Kidney glomerular epithelial cell (primary cell): ENCODE data around the gene HSD17B4.
"Not testable (repeated sequence)": the region's sequence is repeated elsewhere in the genome, so short reads cannot be mapped to it uniquely, and the experiment has no call there.

Experiments
- DNase-seq: peaks from one replicate; lab custom pipeline; 2025; lab: John Stamatoyannopoulos, UW

HSD17B4 gene

GRCh38 chr5:119480629-119481028 lies 28.3 kb downstream of the HSD17B4 start:
- DNase-seq, result not testable (repeated sequence)

- no peak for DNase-seq
Observed at GRCh38 chr5:119483155-119483554, 30.9 kb downstream of the HSD17B4 start.

- DNase-seq, result no peak
Observed at GRCh38 chr5:119484884-119485283, 32.6 kb downstream of the HSD17B4 start.

- DNase-seq, result no peak
Observed at GRCh38 chr5:119501671-119502179, 49.4 kb downstream of the HSD17B4 start.

GRCh38 chr5:119503939-119504338 lies 51.6 kb downstream of the HSD17B4 start:
- not testable (repeated sequence) for DNase-seq

- DNase-seq, result no peak
Observed at GRCh38 chr5:119512277-119512676, 60.0 kb downstream of the HSD17B4 start.

- no peak for DNase-seq
Observed at GRCh38 chr5:119515192-119515591, 62.9 kb downstream of the HSD17B4 start.

GRCh38 chr5:119517115-119517514 lies 64.8 kb downstream of the HSD17B4 start:
- DNase-seq, result not testable (repeated sequence)

- DNase-seq, result no peak
Observed at GRCh38 chr5:119521232-119521631, 68.9 kb downstream of the HSD17B4 start.

GRCh38 chr5:119522841-119523240 lies 70.5 kb downstream of the HSD17B4 start:
- no peak for DNase-seq

GRCh38 chr5:119524485-119524884 lies 72.2 kb downstream of the HSD17B4 start:
- DNase-seq, result no peak

GRCh38 chr5:119527351-119527750 lies 75.1 kb downstream of the HSD17B4 start:
- DNase-seq, result peak; percentile 7

GRCh38 chr5:119529811-119530210 lies 77.5 kb downstream of the HSD17B4 start:
- DNase-seq, result no peak

GRCh38 chr5:119532637-119533036 lies 80.3 kb downstream of the HSD17B4 start:
- DNase-seq, result no peak

GRCh38 chr5:119537704-119538103 lies 85.4 kb downstream of the HSD17B4 start:
- DNase-seq, result no peak

- no peak for DNase-seq
Observed at GRCh38 chr5:119541716-119542115, 89.4 kb downstream of the HSD17B4 start.

- no peak for DNase-seq
Observed at GRCh38 chr5:119551819-119552218, 99.5 kb downstream of the HSD17B4 start.

- no peak for DNase-seq
Observed at GRCh38 chr5:119554597-119554996, 102.3 kb downstream of the HSD17B4 start.

- DNase-seq, result no peak
Observed at GRCh38 chr5:119570910-119571309, 118.6 kb downstream of the HSD17B4 start.

GRCh38 chr5:119578937-119579336 lies 126.6 kb downstream of the HSD17B4 start:
- peak; percentile 21 for DNase-seq

- DNase-seq, result no peak
Observed at GRCh38 chr5:119582987-119583386, 130.7 kb downstream of the HSD17B4 start.

GRCh38 chr5:119583684-119584083 lies 131.4 kb downstream of the HSD17B4 start:
- DNase-seq, result peak; percentile 64
